AG08396 (cell line): ENCODE results near the gene RAB40A.
A peak's percentile ranks its signal among the peaks of the same experiment; 100 is the strongest.

Experiments used
- DNase-seq: peaks from one replicate; pipeline ENCODE4 v3.0.0; 2012; ENCODE audit warnings: low spot score, mixed read lengths

The RAB40A gene

GRCh38 chrX:103519389-103519788 lies at the start of gene RAB40A:
Gene RAB40A (minus strand): TSS chrX:103519489. CDS start chrX:103500756, 18,733 bp downstream.
- no peak for DNase-seq

- DNase-seq: peak; percentile 18
Measured at GRCh38 chrX:103565752-103566151, 46.5 kb upstream of the RAB40A start.

- DNase-seq: no peak
Measured at GRCh38 chrX:103565197-103565596, 45.9 kb upstream of the RAB40A start.

- DNase-seq: no peak
Measured at GRCh38 chrX:103562801-103563200, 43.5 kb upstream of the RAB40A start.

GRCh38 chrX:103560256-103560655 lies 41.0 kb upstream of the RAB40A start:
- no peak for DNase-seq

- DNase-seq: no peak
Measured at GRCh38 chrX:103556963-103557612, 37.8 kb upstream of the RAB40A start.

GRCh38 chrX:103554687-103555424 lies 35.6 kb upstream of the RAB40A start:
- DNase-seq: peak; percentile 49

- DNase-seq: no peak
Measured at GRCh38 chrX:103552236-103552635, 32.9 kb upstream of the RAB40A start.

- DNase-seq: no peak
Measured at GRCh38 chrX:103550415-103551051, 31.2 kb upstream of the RAB40A start.

GRCh38 chrX:103549916-103550315 lies 30.6 kb upstream of the RAB40A start:
- no peak for DNase-seq

GRCh38 chrX:103540145-103540544 lies 20.9 kb upstream of the RAB40A start:
- no peak for DNase-seq

- no peak for DNase-seq
Measured at GRCh38 chrX:103539695-103540094, 20.4 kb upstream of the RAB40A start.

GRCh38 chrX:103538728-103539127 lies 19.4 kb upstream of the RAB40A start:
- DNase-seq: no peak

GRCh38 chrX:103537871-103538387 lies 18.6 kb upstream of the RAB40A start:
- DNase-seq: no peak

GRCh38 chrX:103536732-103537131 lies 17.4 kb upstream of the RAB40A start:
- no peak for DNase-seq

- DNase-seq: no peak
Measured at GRCh38 chrX:103536071-103536470, 16.8 kb upstream of the RAB40A start.

GRCh38 chrX:103535206-103535605 lies 15.9 kb upstream of the RAB40A start:
- no peak for DNase-seq

GRCh38 chrX:103533511-103534216 lies 14.4 kb upstream of the RAB40A start:
- DNase-seq: peak; percentile 27

- DNase-seq: peak; percentile 16
Measured at GRCh38 chrX:103531002-103531401, 11.7 kb upstream of the RAB40A start.

GRCh38 chrX:103530545-103530944 lies 11.3 kb upstream of the RAB40A start:
- DNase-seq: no peak

GRCh38 chrX:103529550-103529949 lies 10.3 kb upstream of the RAB40A start:
- no peak for DNase-seq

GRCh38 chrX:103524747-103525146 lies 5.5 kb upstream of the RAB40A start:
- DNase-seq: no peak
